ENCODE measurements around the gene KPNA2. TPM values are rescaled to one million over a fixed set of nuclear protein-coding genes. Genes with fewer than 3 reads are reported as not detected.
"Not testable (repeated sequence)": the region's sequence is repeated elsewhere in the genome, so short reads cannot be mapped to it uniquely, and the experiment has no call there.

KPNA2 gene
- total RNA-seq, 5 donors from 2014 or later (not counting 1 experiment from before 2014, with no cell fraction given) = 10.1 to 58.1 (median 13.9) TPM

DNA sequence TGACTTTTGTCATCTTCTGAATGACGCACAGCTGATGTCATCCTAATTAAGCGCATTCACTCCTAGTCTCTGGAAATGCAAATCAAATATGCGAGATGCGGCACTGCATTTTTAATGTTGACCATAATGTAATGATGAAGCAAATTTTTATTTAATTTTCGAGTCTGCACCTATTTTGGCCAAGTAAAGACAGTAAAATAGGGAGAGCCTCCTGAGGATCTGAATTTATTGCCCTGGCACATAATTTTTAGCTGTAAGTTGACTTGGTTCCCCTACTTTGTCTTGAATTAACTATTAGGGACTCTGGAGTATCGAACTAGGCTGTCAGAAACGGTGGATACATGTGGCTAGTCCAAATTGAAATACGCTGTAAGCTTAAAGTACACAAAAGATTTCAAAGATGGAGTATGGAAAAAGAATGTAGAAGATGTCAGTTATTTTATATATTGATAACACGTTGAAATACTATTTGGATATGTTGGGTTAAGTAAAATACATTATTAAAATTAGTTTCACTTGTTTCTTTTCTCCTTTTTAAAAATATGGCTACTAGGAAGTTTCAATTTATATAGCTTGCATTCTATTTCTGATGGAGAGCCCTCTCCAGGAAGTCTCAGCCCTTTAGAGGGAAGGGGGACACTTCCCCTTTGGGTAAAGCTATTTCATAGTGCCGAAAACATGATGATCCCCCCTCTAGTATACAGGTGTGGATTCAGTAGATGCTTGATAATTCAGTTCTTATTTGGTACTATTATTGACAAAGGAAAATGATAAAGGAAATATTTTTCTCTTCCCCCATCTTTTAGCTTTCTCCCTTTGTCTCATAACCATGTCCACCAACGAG lies 991 bp downstream of the KPNA2 start:
- peak overlapping the region; percentile 82 to 84 for H3K27ac Mint-ChIP-seq
- peaks cover 8 to 21% (median 14%) of the 10 kb centered on the region in 3 donors for H3K4me1 Mint-ChIP-seq
- WGBS (ENCODE audit: insufficient coverage) = 0% methylated on average over 2 of the region's 11 CpGs
- H3K9me3 Mint-ChIP-seq = no peaks in the 10 kb centered on the region
- ChIA-PET CTCF (interaction anchor here (0.6 to 1.0 kb wide), 4 partner anchors 15 to 815 kb away, joined by 3 to 4 read pairs (median 3); partner anchors contain the start of gene NOL11 (in 1 of the 2)), POLR2A (interaction anchor here (0.5 to 1.1 kb wide), 5 partner anchors 19 to 695 kb away, joined by 3 to 10 read pairs (median 3); no protein-coding TSS in a partner anchor)
- H3K27me3 ChIP-seq (replicated peaks in 1 of 2; ENCODE audit: control insufficient read depth in 2 of 2, extremely low read depth in 1 of 2, insufficient read depth in 2 of 2, low read length in 1 of 2) = no peaks in the 10 kb centered on the region
- H3K9me3 ChIP-seq = no peaks in the 10 kb centered on the region
- peak overlapping the region; percentile 78 to 95 (median 91) for H3K4me3 Mint-ChIP-seq
- H3K27me3 Mint-ChIP-seq = no peaks in the 10 kb centered on the region
- peaks cover 5 to 21% of the 10 kb centered on the region in 2 donors for H3K36me3 ChIP-seq (ENCODE audit: control insufficient read depth in 2 of 2, extremely low read depth in 1 of 2, insufficient read depth in 1 of 2, low read length in 1 of 2)
- H3K4me3 ChIP-seq (ENCODE audit: control insufficient read depth in 1 of 2, extremely low read depth in 1 of 2, low read length in 1 of 2) = peak overlapping the region; percentile 83 to 93
- DNase-seq (no peak), ATAC-seq (replicated peaks in 1 of 4) (no peak)
- peak overlapping the region; percentile 88 for H3K27ac ChIP-seq (ENCODE audit: low read length)
- peaks cover 7 to 12% of the 10 kb centered on the region in 2 experiments for H3K4me1 ChIP-seq (ENCODE audit: control insufficient read depth in 1 of 2, extremely low read depth in 1 of 2, insufficient read depth in 2 of 2, low read length in 2 of 2)
- H3K36me3 Mint-ChIP-seq = peaks cover 12% of the 10 kb centered on the region

DNA sequence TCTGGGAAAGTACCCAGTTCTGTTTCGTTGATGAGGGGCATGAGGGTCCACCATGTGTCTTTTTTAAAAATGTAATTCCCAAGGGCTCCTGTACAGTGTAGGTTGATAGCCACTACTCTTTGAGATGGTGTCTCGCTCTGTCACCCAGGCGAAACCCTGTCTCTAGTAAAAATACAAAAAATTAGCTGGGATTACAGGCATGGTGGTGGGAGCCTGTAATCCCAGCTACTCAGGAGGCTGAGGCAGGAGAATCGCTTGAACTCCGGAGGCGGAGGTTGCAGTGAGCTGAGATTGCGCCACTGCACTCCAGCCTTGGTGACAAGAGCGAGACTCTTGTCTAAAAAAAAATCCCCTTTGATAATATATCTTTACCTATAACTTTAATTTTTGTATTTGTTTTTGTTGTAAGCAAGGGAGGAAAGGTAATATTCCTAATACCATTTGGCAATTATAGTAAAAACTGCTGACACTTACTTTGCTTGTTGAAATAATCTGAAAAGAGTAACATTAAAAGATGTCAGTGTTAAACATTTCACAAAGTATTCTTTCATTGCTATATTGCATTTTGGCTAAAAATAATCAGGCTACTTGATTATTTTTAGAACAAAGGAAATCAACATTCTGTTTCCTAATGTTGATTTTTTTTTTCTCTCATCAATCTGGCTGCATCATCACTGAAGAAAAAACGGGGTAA lies 11.8 kb downstream of the KPNA2 start:
- Histone ChIP-seq H3K27ac (ENCODE audit: low read length) (no peak overlapping the region), H3K4me3 (ENCODE audit: control insufficient read depth in 1 of 2, extremely low read depth in 1 of 2, low read length in 1 of 2) (no peak overlapping the region), H3K9me3 (no peaks in the 10 kb centered on the region), H3K4me1 (ENCODE audit: control insufficient read depth in 1 of 2, extremely low read depth in 1 of 2, insufficient read depth in 2 of 2, low read length in 2 of 2) (no peaks in the 10 kb centered on the region), H3K36me3 (ENCODE audit: control insufficient read depth in 2 of 2, extremely low read depth in 1 of 2, insufficient read depth in 1 of 2, low read length in 1 of 2) (peaks cover 8 to 23% of the 10 kb centered on the region in 2 donors), H3K27me3 (replicated peaks in 1 of 2; ENCODE audit: control insufficient read depth in 2 of 2, extremely low read depth in 1 of 2, insufficient read depth in 2 of 2, low read length in 1 of 2) (no peaks in the 10 kb centered on the region)
- H3K36me3 Mint-ChIP-seq = peaks cover 31% of the 10 kb centered on the region
- ChIA-PET CTCF (no interaction called here), POLR2A (interaction anchor here in 1 of 2 donors (0.6 kb wide), 1 partner anchor 65 kb away, joined by 3 read pairs; no protein-coding TSS in a partner anchor)
- H3K27ac Mint-ChIP-seq = no peak overlapping the region
- WGBS (ENCODE audit: insufficient coverage) = 89% methylated on average over 1 of the region's 9 CpGs
- H3K27me3 Mint-ChIP-seq = no peaks in the 10 kb centered on the region
- ATAC-seq (replicated peaks in 1 of 4) (no peak), DNase-seq (no peak)
- peaks cover 0 to 7% (median 2%) of the 10 kb centered on the region in 3 donors for H3K4me1 Mint-ChIP-seq
- no peak overlapping the region for H3K4me3 Mint-ChIP-seq
- H3K9me3 Mint-ChIP-seq = no peaks in the 10 kb centered on the region

DNA sequence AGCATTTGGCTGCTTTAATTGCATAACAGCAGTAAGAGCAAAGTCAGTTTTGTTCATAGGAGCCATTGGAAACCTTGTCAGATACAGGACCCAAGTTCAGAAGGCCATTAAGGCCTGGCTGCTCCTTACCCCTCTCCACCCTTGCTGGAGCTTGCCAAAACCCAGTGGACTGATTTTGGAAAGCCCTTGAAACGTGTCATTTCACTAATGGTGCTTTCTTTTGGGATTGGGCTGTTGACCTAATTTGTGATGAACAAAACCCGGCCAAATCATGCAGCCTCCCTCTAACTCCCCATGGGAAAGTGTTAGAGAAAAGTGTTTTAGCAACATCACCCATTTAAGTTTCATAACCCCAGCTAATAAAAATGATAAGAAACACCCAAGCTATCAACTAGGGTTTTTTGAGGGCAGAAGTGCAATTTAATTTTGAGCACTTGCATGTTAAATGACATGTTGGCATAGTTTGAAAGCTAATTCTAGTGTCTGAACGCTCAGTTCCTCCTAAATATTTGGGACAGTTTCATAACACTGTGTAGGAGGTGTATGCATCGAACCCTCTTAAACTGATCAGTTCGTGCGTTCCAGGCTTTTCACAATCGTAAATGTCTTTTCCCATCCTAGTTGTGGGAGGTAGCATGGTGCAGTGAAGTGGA lies 12.5 kb downstream of the KPNA2 start:
- peaks cover 5 to 18% of the 10 kb centered on the region in 2 donors for H3K36me3 ChIP-seq (ENCODE audit: control insufficient read depth in 2 of 2, extremely low read depth in 1 of 2, insufficient read depth in 1 of 2, low read length in 1 of 2)
- H3K9me3 ChIP-seq; H3K4me3 Mint-ChIP-seq; CTCF ChIA-PET; H3K4me3 ChIP-seq (ENCODE audit: control insufficient read depth in 1 of 2, extremely low read depth in 1 of 2, low read length in 1 of 2); H3K4me1 Mint-ChIP-seq; ATAC-seq (replicated peaks in 1 of 4); H3K27ac ChIP-seq (ENCODE audit: low read length); H3K27ac Mint-ChIP-seq; POLR2A ChIA-PET; H3K4me1 ChIP-seq (ENCODE audit: control insufficient read depth in 1 of 2, extremely low read depth in 1 of 2, insufficient read depth in 2 of 2, low read length in 2 of 2); H3K27me3 ChIP-seq (replicated peaks in 1 of 2; ENCODE audit: control insufficient read depth in 2 of 2, extremely low read depth in 1 of 2, insufficient read depth in 2 of 2, low read length in 1 of 2); H3K9me3 Mint-ChIP-seq; DNase-seq; H3K27me3 Mint-ChIP-seq: not testable (repeated sequence)
- peaks cover 26% of the 10 kb centered on the region for H3K36me3 Mint-ChIP-seq
- 89% methylated on average over 3 of the region's 7 CpGs for WGBS (ENCODE audit: insufficient coverage)

DNA sequence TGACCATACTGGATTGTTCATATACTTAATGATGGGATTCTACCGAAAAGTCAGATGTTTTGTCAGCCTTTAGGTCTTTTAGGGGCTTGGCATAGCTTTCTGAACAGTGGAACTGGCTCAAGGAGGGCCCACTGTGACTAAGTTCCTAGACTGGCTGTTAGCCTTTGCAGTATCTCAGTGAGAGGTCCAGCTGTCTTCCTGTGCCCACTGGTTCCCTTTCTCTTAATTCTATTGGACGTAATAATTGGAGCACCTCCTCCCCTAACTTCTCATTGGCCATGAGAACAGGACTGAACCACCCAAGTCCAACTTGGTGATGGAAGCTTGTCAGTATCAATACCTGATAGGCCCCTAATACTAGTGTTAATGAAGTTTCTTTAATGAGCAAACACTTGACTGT lies 13.5 kb downstream of the KPNA2 start:
- Mint-ChIP-seq H3K27ac (peak overlapping the region in 1 of 2 donors; percentile 37), H3K9me3 (no peaks in the 10 kb centered on the region)
- POLR2A ChIA-PET = no interaction called here

DNA sequence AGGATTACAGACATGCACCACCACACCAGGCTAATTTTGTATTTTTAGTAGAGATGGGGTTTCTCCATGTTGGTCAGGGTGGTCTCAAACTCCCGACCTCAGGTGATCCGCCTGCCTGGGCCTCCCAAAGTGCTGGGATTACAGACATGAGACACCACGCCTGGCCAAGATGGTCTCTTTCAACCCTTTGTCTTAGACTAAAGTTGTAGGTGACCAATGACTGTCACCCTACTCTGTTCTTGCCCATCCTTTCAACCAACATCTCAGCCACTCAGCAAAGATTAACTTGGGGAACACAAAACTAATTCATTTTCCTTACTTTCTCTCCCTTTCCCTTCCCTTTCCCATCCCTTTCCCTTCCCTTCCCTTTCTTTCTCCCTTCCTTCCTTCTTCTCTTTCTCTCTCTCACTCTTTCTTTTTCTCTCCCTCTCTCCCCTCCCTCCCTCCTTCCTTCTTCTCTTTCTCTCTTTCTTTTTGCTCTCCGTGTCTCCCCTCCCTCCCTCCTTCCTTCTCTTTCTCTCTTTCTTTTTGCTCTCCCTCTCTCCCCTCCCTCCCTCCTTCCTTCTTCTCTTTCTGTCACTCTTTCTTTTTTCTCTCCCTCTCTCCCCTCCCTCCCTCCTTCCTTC lies 14.4 kb downstream of the KPNA2 start:
- H3K36me3 ChIP-seq (ENCODE audit: control insufficient read depth in 2 of 2, extremely low read depth in 1 of 2, insufficient read depth in 1 of 2, low read length in 1 of 2); H3K9me3 ChIP-seq; POLR2A ChIA-PET; H3K27ac ChIP-seq (ENCODE audit: low read length); H3K27me3 Mint-ChIP-seq; H3K4me3 ChIP-seq (ENCODE audit: control insufficient read depth in 1 of 2, extremely low read depth in 1 of 2, low read length in 1 of 2); ATAC-seq (replicated peaks in 1 of 4); H3K36me3 Mint-ChIP-seq; H3K27ac Mint-ChIP-seq; DNase-seq; H3K4me3 Mint-ChIP-seq; H3K9me3 Mint-ChIP-seq; H3K4me1 ChIP-seq (ENCODE audit: control insufficient read depth in 1 of 2, extremely low read depth in 1 of 2, insufficient read depth in 2 of 2, low read length in 2 of 2); H3K27me3 ChIP-seq (replicated peaks in 1 of 2; ENCODE audit: control insufficient read depth in 2 of 2, extremely low read depth in 1 of 2, insufficient read depth in 2 of 2, low read length in 1 of 2); CTCF ChIA-PET: not testable (repeated sequence)
- 96% methylated on average over 4 of the region's 4 CpGs for WGBS (ENCODE audit: insufficient coverage)
- peaks cover 0 to 13% (median 2%) of the 10 kb centered on the region in 3 donors for H3K4me1 Mint-ChIP-seq

More for the DNA sequence above, 13.5 kb downstream of the KPNA2 start:
- Histone ChIP-seq H3K4me3 (ENCODE audit: control insufficient read depth in 1 of 2, extremely low read depth in 1 of 2, low read length in 1 of 2) (no peak overlapping the region), H3K4me1 (ENCODE audit: control insufficient read depth in 1 of 2, extremely low read depth in 1 of 2, insufficient read depth in 2 of 2, low read length in 2 of 2) (no peaks in the 10 kb centered on the region), H3K36me3 (ENCODE audit: control insufficient read depth in 2 of 2, extremely low read depth in 1 of 2, insufficient read depth in 1 of 2, low read length in 1 of 2) (peaks cover 4 to 10% of the 10 kb centered on the region in 2 donors), H3K9me3 (no peaks in the 10 kb centered on the region), H3K27me3 (replicated peaks in 1 of 2; ENCODE audit: control insufficient read depth in 2 of 2, extremely low read depth in 1 of 2, insufficient read depth in 2 of 2, low read length in 1 of 2) (no peaks in the 10 kb centered on the region), H3K27ac (ENCODE audit: low read length) (no peak overlapping the region)
- no peak overlapping the region for H3K4me3 Mint-ChIP-seq
- WGBS (ENCODE audit: insufficient coverage) = 100% methylated on average over 1 of the region's 2 CpGs
- peaks cover 0 to 7% (median 2%) of the 10 kb centered on the region in 3 donors for H3K4me1 Mint-ChIP-seq
- H3K36me3 Mint-ChIP-seq = peaks cover 18% of the 10 kb centered on the region
- CTCF ChIA-PET = no interaction called here
- ATAC-seq (replicated peaks in 1 of 4) (no peak), DNase-seq (no peak)
- H3K27me3 Mint-ChIP-seq = no peaks in the 10 kb centered on the region
